ENCODE results near the gene TAF6. TPM values are rescaled to one million over a fixed set of nuclear protein-coding genes. Genes with fewer than 3 reads are reported as not detected.

Gene TAF6
- total RNA-seq, 1 experiment from 2014 or later = 87.1 TPM

DNA sequence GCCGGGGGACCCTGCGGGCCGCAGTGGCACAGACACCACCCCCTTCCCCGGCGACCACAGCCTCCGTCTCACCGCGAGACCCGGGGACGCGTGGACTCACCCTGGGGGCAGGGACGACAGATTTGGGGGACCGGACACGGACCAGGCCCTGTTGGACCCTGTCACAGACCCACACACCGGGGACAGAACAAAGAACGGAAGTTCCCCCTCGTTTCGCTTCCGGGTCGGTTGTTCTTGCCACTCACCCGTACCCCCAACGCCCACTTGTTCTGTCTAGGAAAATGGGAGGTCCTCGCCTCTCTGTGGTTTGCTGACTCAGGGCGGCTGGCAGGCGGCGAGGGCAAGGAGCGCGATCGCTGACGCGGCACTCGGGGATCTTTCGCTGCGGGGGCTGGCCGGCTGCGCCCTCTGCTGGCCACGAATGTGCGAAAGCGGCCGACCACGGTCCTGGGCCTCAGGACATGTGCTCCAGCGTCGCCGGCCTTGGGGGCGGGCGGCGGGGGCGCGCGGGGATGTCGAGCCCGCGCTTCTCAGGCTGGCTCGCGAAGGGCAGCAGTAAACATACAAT is 37.5 kb downstream of the TAF6 start, which contains the start of gene ZNF3:
ZNF3 (minus strand) TSS at position 189 of the 568 bp plus-strand sequence. CDS start 4,366 bp downstream, outside the sequence.
- DNase-seq = peak; percentile 99

More for the DNA sequence above, 37.5 kb downstream of the TAF6 start, which contains the start of gene ZNF3:
- peak within 1 kb of the TSS; percentile 87 for H2BK120ac ChIP-seq (ENCODE audit: low read depth, low read length, poor library complexity, severe bottlenecking)
- H3K9me3 Mint-ChIP-seq = peaks cover 4 to 31% of the 10 kb centered on the region in 2 experiments
- H3K9ac ChIP-seq (ENCODE audit: extremely low read depth, insufficient read length, low read length) = peak within 1 kb of the TSS; percentile 98
- no peak within 1 kb of the TSS; the same call in 1 of the 2 replicates for H3K4ac ChIP-seq (ENCODE audit: low read depth, low read length)
- no peak within 1 kb of the TSS for H2AK5ac ChIP-seq (ENCODE audit: insufficient read length, low read length)
- H3K14ac ChIP-seq (ENCODE audit: insufficient read depth, low read length) = peak within 1 kb of the TSS; percentile 86
- H3K27ac Mint-ChIP-seq = peak within 1 kb of the TSS; percentile 90 to 99 (median 94)
- H2BK5ac ChIP-seq (ENCODE audit: insufficient read length, low read length) = no peak within 1 kb of the TSS
- H4K20me1 ChIP-seq (ENCODE audit: control insufficient read depth, insufficient read depth, insufficient read length) = no peaks in the 10 kb centered on the region
- H3K4me2 ChIP-seq (ENCODE audit: insufficient read depth, insufficient read length, low read length) = peak within 1 kb of the TSS; percentile 97
- H3K27ac ChIP-seq (ENCODE audit: insufficient read length, low read depth, low read length) = no peak within 1 kb of the TSS
- no peak within 1 kb of the TSS for H2BK15ac ChIP-seq (ENCODE audit: low read depth, low read length)
- H4K5ac ChIP-seq (ENCODE audit: insufficient read length, low read depth, low read length) = peak within 1 kb of the TSS; percentile 43
- peaks cover 32% of the 10 kb centered on the region for H3K79me2 ChIP-seq (ENCODE audit: insufficient read depth, low read length)
- peak within 1 kb of the TSS; percentile 91 to 98 for H3K4me3 Mint-ChIP-seq
- H3K23me2 ChIP-seq (ENCODE audit: insufficient read length, low read depth, low read length, poor library complexity, severe bottlenecking) = peaks cover 6% of the 10 kb centered on the region
- peak within 1 kb of the TSS; percentile 78 for H3K18ac ChIP-seq (ENCODE audit: insufficient read length, low read depth, low read length)
- H4K91ac ChIP-seq (ENCODE audit: insufficient read length, low read depth, low read length) = peak within 1 kb of the TSS; percentile 94
- WGBS (ENCODE audit: extremely low coverage, insufficient read length, low lambda C conversion rate) = no CpG with 5 or more reads among the region's 55 CpGs
- H3K56ac ChIP-seq (ENCODE audit: insufficient read length, low read depth, low read length) = no peak within 1 kb of the TSS
- H4K8ac ChIP-seq (replicated peaks; ENCODE audit: insufficient read length, low read depth, low read length) = no peak within 1 kb of the TSS
- H3T11ph ChIP-seq (ENCODE audit: low read length) = peak within 1 kb of the TSS; percentile 25
- H3K27me3 ChIP-seq (ENCODE audit: insufficient read depth, low read length) = no peaks in the 10 kb centered on the region
- H2BK12ac ChIP-seq (ENCODE audit: insufficient read length, low read depth, low read length) = no peak within 1 kb of the TSS
- H3K23ac ChIP-seq (ENCODE audit: insufficient read length, low read depth, low read length) = no peak within 1 kb of the TSS
- H3K4me1 Mint-ChIP-seq = peaks cover 12 to 27% of the 10 kb centered on the region in 2 experiments
- no peak within 1 kb of the TSS for H2AFZ ChIP-seq (ENCODE audit: low read length)
- TF ChIP-seq, protein P1, sequence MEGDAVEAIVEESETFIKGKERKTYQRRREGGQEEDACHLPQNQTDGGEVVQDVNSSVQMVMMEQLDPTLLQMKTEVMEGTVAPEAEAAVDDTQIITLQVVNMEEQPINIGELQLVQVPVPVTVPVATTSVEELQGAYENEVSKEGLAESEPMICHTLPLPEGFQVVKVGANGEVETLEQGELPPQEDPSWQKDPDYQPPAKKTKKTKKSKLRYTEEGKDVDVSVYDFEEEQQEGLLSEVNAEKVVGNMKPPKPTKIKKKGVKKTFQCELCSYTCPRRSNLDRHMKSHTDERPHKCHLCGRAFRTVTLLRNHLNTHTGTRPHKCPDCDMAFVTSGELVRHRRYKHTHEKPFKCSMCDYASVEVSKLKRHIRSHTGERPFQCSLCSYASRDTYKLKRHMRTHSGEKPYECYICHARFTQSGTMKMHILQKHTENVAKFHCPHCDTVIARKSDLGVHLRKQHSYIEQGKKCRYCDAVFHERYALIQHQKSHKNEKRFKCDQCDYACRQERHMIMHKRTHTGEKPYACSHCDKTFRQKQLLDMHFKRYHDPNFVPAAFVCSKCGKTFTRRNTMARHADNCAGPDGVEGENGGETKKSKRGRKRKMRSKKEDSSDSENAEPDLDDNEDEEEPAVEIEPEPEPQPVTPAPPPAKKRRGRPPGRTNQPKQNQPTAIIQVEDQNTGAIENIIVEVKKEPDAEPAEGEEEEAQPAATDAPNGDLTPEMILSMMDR (conservative IDR thresholded peaks at IDR 0.05) = peak; percentile 98
- H3K27me3 Mint-ChIP-seq (ENCODE audit: low read depth) = no peaks in the 10 kb centered on the region; the same call in 1 of the 2 replicates
- H3K36me3 Mint-ChIP-seq (ENCODE audit: insufficient read depth in 1 of 3, low read depth in 3 of 3) = peaks cover 40 to 42% (median 41%) of the 10 kb centered on the region in 3 experiments
- no peak within 1 kb of the TSS for H2BK20ac ChIP-seq (ENCODE audit: low read depth, low read length, poor library complexity, severe bottlenecking)
- peaks cover 3% of the 10 kb centered on the region; the same call in 1 of the 2 replicates for H3K4me1 ChIP-seq (ENCODE audit: insufficient read depth, low read length)
- no peaks in the 10 kb centered on the region for H3K79me1 ChIP-seq (ENCODE audit: insufficient read depth, low read depth, low read length, poor library complexity, severe bottlenecking)
- no peaks in the 10 kb centered on the region for H3K9me3 ChIP-seq (ENCODE audit: control insufficient read depth, low read depth, low read length)
